T-helper 9 cell (primary cell): Measurements from ENCODE around the gene PCED1B.
"Not testable (repeated sequence)": the region's sequence is repeated elsewhere in the genome, so short reads cannot be mapped to it uniquely, and the experiment has no call there.

Experiments
- DNase-seq: peaks from one replicate; pipeline ENCODE4 v3.0.0-alpha.2; 2020

Gene PCED1B

GRCh38 chr12:47182164-47182938 lies 102.9 kb downstream of the PCED1B start:
- not testable (repeated sequence) for DNase-seq

- DNase-seq, result no peak
Observed at GRCh38 chr12:47184229-47184628, 104.8 kb downstream of the PCED1B start.

GRCh38 chr12:47184813-47185212 lies 105.4 kb downstream of the PCED1B start:
- DNase-seq, result no peak

- DNase-seq, result no peak
Observed at GRCh38 chr12:47186246-47186645, 106.8 kb downstream of the PCED1B start.

GRCh38 chr12:47188576-47189441 lies 109.4 kb downstream of the PCED1B start:
- DNase-seq, result no peak

- DNase-seq, result no peak
Observed at GRCh38 chr12:47189728-47190127, 110.3 kb downstream of the PCED1B start.

GRCh38 chr12:47190271-47190750 lies 110.9 kb downstream of the PCED1B start:
- no peak for DNase-seq

GRCh38 chr12:47190905-47191304 lies 111.5 kb downstream of the PCED1B start:
- DNase-seq, result no peak

- DNase-seq, result no peak
Observed at GRCh38 chr12:47192051-47192450, 112.6 kb downstream of the PCED1B start.

GRCh38 chr12:47193066-47193465 lies 113.6 kb downstream of the PCED1B start:
- DNase-seq, result no peak

GRCh38 chr12:47194501-47194900 lies 115.1 kb downstream of the PCED1B start:
- DNase-seq, result no peak

GRCh38 chr12:47200446-47200845 lies 121.0 kb downstream of the PCED1B start:
- DNase-seq, result no peak

GRCh38 chr12:47201190-47201589 lies 121.8 kb downstream of the PCED1B start:
- not testable (repeated sequence) for DNase-seq

- no peak for DNase-seq
Observed at GRCh38 chr12:47202176-47202575, 122.8 kb downstream of the PCED1B start.

- DNase-seq, result no peak
Observed at GRCh38 chr12:47205532-47206449, 126.4 kb downstream of the PCED1B start.

GRCh38 chr12:47206450-47207339 lies 127.3 kb downstream of the PCED1B start:
- no peak for DNase-seq

- no peak for DNase-seq
Observed at GRCh38 chr12:47207340-47207717, 127.9 kb downstream of the PCED1B start.

GRCh38 chr12:47207829-47208248 lies 128.4 kb downstream of the PCED1B start:
- no peak for DNase-seq

GRCh38 chr12:47209014-47209413 lies 129.6 kb downstream of the PCED1B start:
- no peak for DNase-seq

GRCh38 chr12:47210776-47211175 lies 131.4 kb downstream of the PCED1B start:
- no peak for DNase-seq

GRCh38 chr12:47212701-47213039 lies 133.2 kb downstream of the PCED1B start:
- DNase-seq, result no peak

GRCh38 chr12:47213396-47213795 lies 134.0 kb downstream of the PCED1B start:
- no peak for DNase-seq
